Keratinocyte (primary cell): ENCODE data around the gene IRX5. TPM values are rescaled to one million over a fixed set of nuclear protein-coding genes. Genes with fewer than 3 reads are reported as not detected.

Experiments used
- DNase-seq: peaks from one replicate; pipeline ENCODE4 v3.0.0-alpha.2; 2011; ENCODE audit warnings: low read depth, missing footprints, low spot score
- FAIRE-seq: peaks from 2 replicates; lab custom pipeline; 2011; peaks lifted over from hg19 to GRCh38; lab: Jason Lieb, UNC
- H2AFZ ChIP-seq: 2 replicates; pipeline ENCODE4 v1.6.0; 2012; ENCODE audit warnings: low read length, control low read depth, inconsistent platforms; ENCODE audit not compliant: control insufficient read depth
- H3K27ac ChIP-seq: 2 replicates; pipeline ENCODE4 v1.5.1; 2011; ENCODE audit warnings: low read length; ENCODE audit not compliant: control insufficient read depth, insufficient read depth
- H3K27me3 ChIP-seq: 3 replicates; pipeline ENCODE4 v1.6.0; 2011; ENCODE audit warnings: low read length; ENCODE audit not compliant: control insufficient read depth, insufficient read depth; ENCODE audit errors: extremely low read depth
- H3K36me3 ChIP-seq, 2 experiments: 2 replicates in 1 of 2; 3 replicates in 1 of 2; pipeline ENCODE4 v1.5.1; 2011; ENCODE audit warnings: low read length in 2 of 2, mild to moderate bottlenecking in 1 of 2; ENCODE audit not compliant: control insufficient read depth in 2 of 2, insufficient read depth in 2 of 2; ENCODE audit errors: extremely low read depth in 1 of 2
- H3K4me1 ChIP-seq: 3 replicates; pipeline ENCODE4 v1.5.1; 2011; ENCODE audit warnings: low read length; ENCODE audit not compliant: control insufficient read depth, insufficient read depth; ENCODE audit errors: extremely low read depth
- H3K4me2 ChIP-seq: 3 replicates; pipeline ENCODE4 v1.6.0; 2011; ENCODE audit warnings: low read depth, low read length; ENCODE audit not compliant: control insufficient read depth, insufficient read depth; ENCODE audit errors: extremely low read depth
- H3K4me3 ChIP-seq, 3 experiments: fragments of 200-600 bp in 1 of 3; sonication (generic) in 1 of 3; 2 replicates in 2 of 3; 3 replicates in 1 of 3; pipeline ENCODE4 v1.5.1; 2011 to 2016; ENCODE audit warnings: low read length in 3 of 3, mild to moderate bottlenecking in 3 of 3, control low read depth in 2 of 3, inconsistent platforms in 1 of 3, low read depth in 1 of 3, mixed read lengths in 1 of 3, mixed run types in 1 of 3, moderate library complexity in 1 of 3; ENCODE audit not compliant: control insufficient read depth in 2 of 3, insufficient read depth in 2 of 3; ENCODE audit errors: extremely low read depth in 1 of 3
- H3K79me2 ChIP-seq: 2 replicates; pipeline ENCODE4 v1.6.0; 2012; ENCODE audit warnings: low read length; ENCODE audit not compliant: control insufficient read depth, insufficient read depth
- H3K9ac ChIP-seq: 3 replicates; pipeline ENCODE4 v1.6.0; 2011; ENCODE audit warnings: low read length; ENCODE audit not compliant: control insufficient read depth, insufficient read depth; ENCODE audit errors: extremely low read depth
- H3K9me1 ChIP-seq: 3 replicates; pipeline ENCODE4 v1.6.0; 2011; ENCODE audit warnings: low read length; ENCODE audit not compliant: control insufficient read depth, insufficient read depth; ENCODE audit errors: extremely low read depth
- H3K9me3 ChIP-seq: 2 replicates; pipeline ENCODE4 v1.5.1; 2012; ENCODE audit warnings: low read depth, low read length; ENCODE audit not compliant: control insufficient read depth
- H4K20me1 ChIP-seq: 3 replicates; pipeline ENCODE4 v1.6.0; 2011; ENCODE audit warnings: low read length; ENCODE audit not compliant: control insufficient read depth, insufficient read depth; ENCODE audit errors: extremely low read depth
- CTCF ChIP-seq, 3 experiments: IDR thresholded peaks in 1 of 3; conservative IDR thresholded peaks in 1 of 3; optimal IDR thresholded peaks in 1 of 3; 2 replicates in 2 of 3; 3 replicates in 1 of 3; pipeline versions ENCODE3 to v1.5.1; 2011; ENCODE audit warnings: low read length in 3 of 3, mild to moderate bottlenecking in 3 of 3, moderate library complexity in 2 of 3, control low read depth in 1 of 3, inconsistent platforms in 1 of 3; ENCODE audit not compliant: insufficient read depth in 2 of 3; ENCODE audit errors: extremely low read depth in 1 of 3
- EZH2 ChIP-seq: IDR thresholded peaks from one replicate; pipeline ENCODE4 v1.6.1; 2012; ENCODE audit warnings: inconsistent platforms, mild to moderate bottlenecking, low read length, moderate library complexity
- dilution Hi-C: fragments of 300-500 bp; cut with MboI; formaldehyde crosslinking; loops from one replicate; pipeline ENCODE4 v1.7.0; 2020; ENCODE audit warnings: low sequenced_read_pairs; ENCODE audit not compliant: extremely low pct_ligation_motif_present
- polyA plus RNA-seq, 5 experiments: library from polyadenylated mRNA; depleted of rRNA in 3 of 5; stranded (reverse) in 3 of 5; stranded (forward) in 1 of 5; unstranded in 1 of 5; fragments of >200 nt; gene quantifications; 1 replicate in 1 of 5; 2 replicates in 3 of 5; 3 replicates in 1 of 5; pipeline versions ENCODE4 v1.2.1 to v1.2.3, GENCODE V29; 2011 to 2012; ENCODE audit warnings: missing spikeins in 2 of 5, low read depth in 1 of 5, low replicate concordance in 1 of 5

The IRX5 gene
- polyA plus RNA-seq, 1 donor (not counting 4 experiments of a cell fraction or from before 2014, with no cell fraction given) = 2.6 TPM

DNA sequence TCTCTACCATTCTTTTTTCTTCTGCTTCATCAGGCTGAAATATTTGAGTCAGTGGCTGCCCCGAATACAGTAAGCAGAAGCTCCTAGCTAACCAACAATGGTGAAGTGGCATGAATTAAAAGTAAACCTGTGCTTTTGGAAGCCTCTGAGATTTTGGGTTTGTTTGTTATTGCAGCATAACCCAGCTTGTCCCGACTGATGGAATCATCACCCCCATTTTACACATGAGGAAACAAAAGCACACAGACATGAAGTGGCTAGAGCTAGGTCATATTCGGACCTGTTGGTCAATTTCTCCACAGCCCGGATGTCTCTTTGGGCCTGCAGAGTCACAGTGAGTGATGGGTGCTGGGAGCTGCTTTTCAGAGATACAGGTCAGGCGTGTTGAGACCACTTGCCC, 39.4 kb downstream of the IRX5 start:
- Histone ChIP-seq H3K4me2 (no peak overlapping the region), H3K9ac (no peak overlapping the region), H3K36me3 (no peaks in the 10 kb centered on the region), H4K20me1 (no peaks in the 10 kb centered on the region), H3K4me1 (no peaks in the 10 kb centered on the region), H3K4me3 (no peak overlapping the region), H3K79me2 (no peaks in the 10 kb centered on the region), H3K27ac (no peak overlapping the region), H2AFZ (no peak overlapping the region), H3K9me1 (no peaks in the 10 kb centered on the region), H3K9me3 (no peaks in the 10 kb centered on the region), H3K27me3 (no peaks in the 10 kb centered on the region)
- no peak for FAIRE-seq
- dilution Hi-C loops = no loop called here
- TF ChIP-seq CTCF (optimal IDR thresholded peaks at IDR 0.05 in 1 of 3, IDR thresholded peaks at IDR 0.05 in 1 of 3, conservative IDR thresholded peaks at IDR 0.05 in 1 of 3; ENCODE audit: extremely low read depth in 1 of 3, insufficient read depth in 2 of 3, low read length in 3 of 3) (no peak), EZH2 (no peak)
- no peak for DNase-seq

GRCh38 chr16:54974367-54974766, 43.7 kb downstream of the IRX5 start:
- FAIRE-seq (no peak), DNase-seq (no peak)
- Histone ChIP-seq H3K4me1 (no peaks in the 10 kb centered on the region), H3K9me3 (no peaks in the 10 kb centered on the region), H2AFZ (no peak overlapping the region), H3K9ac (no peak overlapping the region), H3K27me3 (no peaks in the 10 kb centered on the region), H4K20me1 (no peaks in the 10 kb centered on the region), H3K36me3 (no peaks in the 10 kb centered on the region), H3K4me3 (no peak overlapping the region), H3K79me2 (no peaks in the 10 kb centered on the region), H3K4me2 (no peak overlapping the region), H3K27ac (no peak overlapping the region), H3K9me1 (no peaks in the 10 kb centered on the region)
- dilution Hi-C loops = no loop called here
- TF ChIP-seq EZH2 (no peak), CTCF (optimal IDR thresholded peaks at IDR 0.05 in 1 of 3, IDR thresholded peaks at IDR 0.05 in 1 of 3, conservative IDR thresholded peaks at IDR 0.05 in 1 of 3; ENCODE audit: extremely low read depth in 1 of 3, insufficient read depth in 2 of 3, low read length in 3 of 3) (no peak)
